Kidney (tissue), 14 donors: ENCODE results near the gene POLR3A. TPM values are rescaled to one million over a fixed set of nuclear protein-coding genes. Genes with fewer than 3 reads are reported as not detected.

Experiments
- DNase-seq, 5 donors: peaks; one replicate each; pipeline ENCODE4 v3.0.0-alpha.2; 2013 to 2020
- FAIRE-seq: peaks from 2 replicates; lab custom pipeline; 2012; peaks lifted over from hg19 to GRCh38; lab: Jason Lieb, UNC
- H3K27ac ChIP-seq, 2 donors: one replicate each; pipeline ENCODE4 v1.7.0; 2013; ENCODE audit warnings: low read depth in 2 of 2, low read length in 2 of 2, inconsistent platforms in 1 of 2
- H3K27me3 ChIP-seq: one replicate; pipeline ENCODE4 v1.7.1; 2013; ENCODE audit warnings: low read length, inconsistent platforms; ENCODE audit not compliant: control insufficient read depth, insufficient read depth
- H3K36me3 ChIP-seq, 3 donors: one replicate each; pipeline versions ENCODE4 v1.7.0 to v1.7.1; 2013; ENCODE audit warnings: low read length in 3 of 3, control low read depth in 1 of 3, inconsistent platforms in 1 of 3; ENCODE audit not compliant: insufficient read depth in 3 of 3, control insufficient read depth in 2 of 3
- H3K4me1 ChIP-seq, 3 donors: one replicate each; pipeline versions ENCODE4 v1.7.0 to v1.7.1; 2013; ENCODE audit warnings: low read length in 3 of 3, inconsistent platforms in 1 of 3, low read depth in 1 of 3; ENCODE audit not compliant: control insufficient read depth in 2 of 3, insufficient read depth in 2 of 3
- H3K4me3 ChIP-seq, 3 donors: one replicate each; pipeline versions ENCODE4 v1.7.0 to v1.8.1; 2013; ENCODE audit warnings: low read length in 3 of 3, control low read depth in 1 of 3, inconsistent platforms in 1 of 3
- H3K9ac ChIP-seq, 3 donors: one replicate each; pipeline versions ENCODE4 v1.7.0 to v1.7.1; 2013; ENCODE audit warnings: low read length in 3 of 3, control low read depth in 1 of 3, inconsistent platforms in 1 of 3
- H3K9me3 ChIP-seq, 3 donors: one replicate each; pipeline versions ENCODE4 v1.7.0 to v1.7.1; 2013; ENCODE audit warnings: low read length in 3 of 3, control low read depth in 1 of 3, inconsistent platforms in 1 of 3; ENCODE audit not compliant: control insufficient read depth in 2 of 3, insufficient read depth in 1 of 3
- intact Hi-C: fragments of 100-400 bp; cut with DNase I; formaldehyde crosslinking; loops from one replicate; pipeline ENCODE4 v1.11.1; 2022
- polyA plus RNA-seq: library from polyadenylated mRNA; stranded (reverse); fragments of 350-450 nt; fragmentation: Illumina TruSeq; extraction: RNeasy Lipid Tissue Mini Kit (QIAGEN cat#74804); gene quantifications from one replicate; pipeline ENCODE4 v1.2.3, GENCODE V29; 2014; ENCODE audit warnings: low read depth, low replicate concordance; ENCODE audit not compliant: insufficient read depth
- total RNA-seq: library from RNA; stranded (reverse); fragmentation: NEBNext Ultra II Directional; extraction: Animal tissue kit (Norgen Biotek cat#: 25700); gene quantifications from one replicate; pipeline ENCODE4 v1.2.1, GENCODE V29; 2021
- TF ChIP-seq, protein P1 (sequence below): IDR thresholded peaks from 3 replicates; pipeline ENCODE4 v1.5.1; 2012; ENCODE audit warnings: mild to moderate bottlenecking, moderate library complexity, borderline replicate concordance; ENCODE audit not compliant: insufficient read depth; ENCODE audit errors: extremely low read depth
- donor health status: control.
- donor health status: control.
- donor health status: control.
- donor health status: control.
- donor health status: control.
- donor health status: DM: yes; HTN: yes; CAD: no.
- donor health status: Normal renal cell carcinoma (clear cell type).

Gene POLR3A
- total and polyA plus RNA-seq, 2 donors from 2014 or later = 4.9 to 13.3 TPM

DNA sequence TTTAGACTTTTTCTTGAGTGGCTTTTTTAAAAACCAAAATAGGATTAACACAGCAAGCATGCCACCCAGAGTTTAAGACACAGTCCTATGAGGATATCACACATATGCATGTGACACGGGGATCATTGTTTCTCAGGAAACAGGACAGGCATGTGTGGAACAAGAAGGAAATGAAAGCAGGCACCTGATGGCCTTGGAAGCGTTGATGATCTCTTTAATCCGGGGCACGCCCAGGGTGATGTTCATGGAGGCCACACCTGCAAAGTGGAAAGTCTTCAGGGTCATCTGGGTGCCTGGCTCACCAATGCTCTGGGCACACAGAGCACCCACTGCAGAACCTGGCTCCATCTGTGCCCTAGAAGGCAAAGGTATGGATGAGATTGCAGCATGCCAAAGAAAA is 44.3 kb downstream of the POLR3A start:
- Histone ChIP-seq H3K27me3 (no peaks in the 10 kb centered on the region), H3K4me1 (no peaks in the 10 kb centered on the region), H3K9ac (no peak overlapping the region), H3K36me3 (peaks cover 2 to 48% (median 44%) of the 10 kb centered on the region in 3 donors), H3K4me3 (no peak overlapping the region), H3K27ac (no peak overlapping the region), H3K9me3 (no peaks in the 10 kb centered on the region)
- DNase-seq (no peak), FAIRE-seq (no peak)
- TF ChIP-seq, protein P1, sequence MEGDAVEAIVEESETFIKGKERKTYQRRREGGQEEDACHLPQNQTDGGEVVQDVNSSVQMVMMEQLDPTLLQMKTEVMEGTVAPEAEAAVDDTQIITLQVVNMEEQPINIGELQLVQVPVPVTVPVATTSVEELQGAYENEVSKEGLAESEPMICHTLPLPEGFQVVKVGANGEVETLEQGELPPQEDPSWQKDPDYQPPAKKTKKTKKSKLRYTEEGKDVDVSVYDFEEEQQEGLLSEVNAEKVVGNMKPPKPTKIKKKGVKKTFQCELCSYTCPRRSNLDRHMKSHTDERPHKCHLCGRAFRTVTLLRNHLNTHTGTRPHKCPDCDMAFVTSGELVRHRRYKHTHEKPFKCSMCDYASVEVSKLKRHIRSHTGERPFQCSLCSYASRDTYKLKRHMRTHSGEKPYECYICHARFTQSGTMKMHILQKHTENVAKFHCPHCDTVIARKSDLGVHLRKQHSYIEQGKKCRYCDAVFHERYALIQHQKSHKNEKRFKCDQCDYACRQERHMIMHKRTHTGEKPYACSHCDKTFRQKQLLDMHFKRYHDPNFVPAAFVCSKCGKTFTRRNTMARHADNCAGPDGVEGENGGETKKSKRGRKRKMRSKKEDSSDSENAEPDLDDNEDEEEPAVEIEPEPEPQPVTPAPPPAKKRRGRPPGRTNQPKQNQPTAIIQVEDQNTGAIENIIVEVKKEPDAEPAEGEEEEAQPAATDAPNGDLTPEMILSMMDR = no peak
- intact Hi-C loops = no loop called here

DNA sequence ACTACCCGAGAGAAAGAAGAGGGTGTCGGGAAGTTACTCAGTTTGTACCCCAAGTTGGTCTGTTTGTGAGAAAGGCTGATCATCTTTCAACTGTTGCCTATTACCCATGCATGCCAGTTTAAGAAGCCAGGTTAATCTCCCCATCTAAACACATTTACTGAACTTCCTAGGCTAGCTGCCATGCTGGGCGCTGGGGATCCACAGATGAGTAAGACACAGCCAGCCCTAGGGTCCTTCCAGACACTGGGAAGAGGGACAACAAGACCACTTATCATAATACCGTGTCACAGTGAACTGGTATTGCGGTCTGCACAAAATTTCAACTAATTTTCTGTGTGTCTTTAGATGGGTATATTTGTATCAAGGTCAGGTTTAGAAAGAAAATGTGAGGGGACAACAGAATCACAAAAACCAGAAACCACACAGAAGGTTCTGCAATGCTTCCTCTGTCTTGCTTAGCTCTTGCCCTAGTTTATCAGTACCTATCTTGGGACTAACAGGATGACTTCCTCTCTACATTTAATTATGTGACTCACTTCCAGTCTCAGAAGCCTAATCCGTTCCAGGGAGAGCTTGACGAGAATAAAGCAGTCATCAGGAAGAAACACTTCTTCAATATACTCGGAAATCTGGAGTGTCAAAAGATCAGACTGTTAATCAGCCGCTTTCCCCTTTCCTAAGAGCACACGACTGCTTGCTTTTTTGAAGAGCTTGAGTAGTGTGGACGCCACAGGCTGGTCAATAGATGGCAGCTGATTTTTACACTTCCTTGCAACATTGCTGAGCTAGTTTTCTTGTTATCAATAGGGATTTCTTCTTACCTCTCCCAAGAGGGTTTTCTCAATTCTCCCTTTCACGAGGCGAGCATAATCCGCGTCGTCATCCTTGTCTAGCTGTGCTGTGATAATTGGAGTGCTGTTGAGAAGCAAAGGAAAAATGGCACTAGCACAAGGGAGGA is 45.7 kb downstream of the POLR3A start:
- Histone ChIP-seq H3K4me3 (no peak overlapping the region), H3K27me3 (no peaks in the 10 kb centered on the region), H3K36me3 (peaks cover 0 to 60% (median 49%) of the 10 kb centered on the region in 3 donors), H3K9ac (no peak overlapping the region), H3K27ac (peak overlapping the region in 1 of 2 donors; percentile 17), H3K4me1 (no peaks in the 10 kb centered on the region), H3K9me3 (no peaks in the 10 kb centered on the region)
- intact Hi-C loops = no loop called here
- TF ChIP-seq, protein P1 = no peak
- DNase-seq (peak in 1 of 5 donors; percentile 33), FAIRE-seq (no peak)

- Histone ChIP-seq H3K4me1 (no peaks in the 10 kb centered on the region), H3K36me3 (peaks cover 0 to 68% (median 62%) of the 10 kb centered on the region in 3 donors), H3K4me3 (no peak overlapping the region), H3K9ac (no peak overlapping the region), H3K27me3 (no peaks in the 10 kb centered on the region), H3K9me3 (no peaks in the 10 kb centered on the region), H3K27ac (no peak overlapping the region)
- TF ChIP-seq, protein P1 = no peak
- DNase-seq (no peak), FAIRE-seq (no peak)
- intact Hi-C loops = no loop called here
Measured at GRCh38 chr10:77981281-77981680, 48.0 kb downstream of the POLR3A start.
